ENCODE results near the gene HSPBAP1. TPM values are rescaled to one million over a fixed set of nuclear protein-coding genes. Genes with fewer than 3 reads are reported as not detected.
"Not testable (repeated sequence)": the region's sequence is repeated elsewhere in the genome, so short reads cannot be mapped to it uniquely, and the experiment has no call there.

The HSPBAP1 gene
- total RNA-seq, 4 donors from 2014 or later: 12.4 to 17.3 (median 15.8) TPM

GRCh38 chr3:122725106-122725505 lies 68.5 kb downstream of the HSPBAP1 start:
- Histone ChIP-seq H3K36me3 (peaks cover 1 to 11% of the 10 kb centered on the region in 2 donors), H3K27ac (no peak overlapping the region), H3K4me3 (replicated peaks in 1 of 3) (no peak overlapping the region), H3K27me3 (no peaks in the 10 kb centered on the region), H3K4me1 (no peaks in the 10 kb centered on the region), H3K9me3 (no peaks in the 10 kb centered on the region)
- no peak for DNase-seq
- no peak for TF ChIP-seq POLR2A (IDR thresholded peaks at IDR 0.05)
- TF ChIP-seq CTCF (IDR thresholded peaks at IDR 0.05): no peak
- WGBS, 2 donors: 94 to 98% methylated on average over 20 of the region's 20 CpGs
- intact Hi-C loops (cut with DNase I): no loop called here

GRCh38 chr3:122719273-122719921 lies 74.2 kb downstream of the HSPBAP1 start:
- H3K4me3 ChIP-seq (replicated peaks in 1 of 3): no peak overlapping the region
- TF ChIP-seq POLR2A (IDR thresholded peaks at IDR 0.05) (no peak), CTCF (IDR thresholded peaks at IDR 0.05) (no peak)
- no peaks in the 10 kb centered on the region for H3K9me3 ChIP-seq
- H3K27me3 ChIP-seq: no peaks in the 10 kb centered on the region
- H3K27ac ChIP-seq: no peak overlapping the region
- no peaks in the 10 kb centered on the region for H3K4me1 ChIP-seq
- intact Hi-C loops (cut with DNase I): no loop called here
- no peak for DNase-seq
- WGBS, 2 donors: 81 to 84% methylated on average over 3 of the region's 3 CpGs
- peaks cover 43% of the 10 kb centered on the region in 2 donors for H3K36me3 ChIP-seq

DNA sequence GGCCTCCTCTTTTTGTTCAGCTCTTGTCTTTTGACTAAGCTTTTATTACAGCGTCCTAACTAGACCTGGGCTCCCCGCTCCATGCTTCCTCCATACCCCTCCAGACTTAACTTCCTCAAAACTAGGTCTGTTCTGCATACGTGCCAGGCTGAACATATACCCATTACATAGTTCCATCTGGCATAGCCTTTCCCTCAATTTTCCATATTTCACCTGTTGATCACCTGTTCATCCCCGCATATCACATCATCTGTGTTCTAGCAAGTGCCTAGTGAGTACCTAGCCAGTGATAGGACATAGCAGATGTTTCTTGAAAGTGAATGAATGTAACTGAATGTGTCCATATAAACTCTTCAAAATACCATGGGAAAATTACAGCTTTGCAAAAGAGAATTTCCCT lies 77.0 kb downstream of the HSPBAP1 start:
- Histone ChIP-seq H3K36me3 (peaks cover 56 to 62% of the 10 kb centered on the region in 2 donors), H3K27me3 (no peaks in the 10 kb centered on the region), H3K4me3 (replicated peaks in 1 of 3) (no peak overlapping the region), H3K27ac (no peak overlapping the region), H3K9me3 (no peaks in the 10 kb centered on the region), H3K4me1 (no peaks in the 10 kb centered on the region)
- 83 to 97% methylated on average over 4 of the region's 4 CpGs for WGBS, 2 donors
- TF ChIP-seq CTCF (IDR thresholded peaks at IDR 0.05) (no peak), POLR2A (IDR thresholded peaks at IDR 0.05) (no peak)
- intact Hi-C loops (cut with DNase I): no loop called here
- no peak for DNase-seq

DNA sequence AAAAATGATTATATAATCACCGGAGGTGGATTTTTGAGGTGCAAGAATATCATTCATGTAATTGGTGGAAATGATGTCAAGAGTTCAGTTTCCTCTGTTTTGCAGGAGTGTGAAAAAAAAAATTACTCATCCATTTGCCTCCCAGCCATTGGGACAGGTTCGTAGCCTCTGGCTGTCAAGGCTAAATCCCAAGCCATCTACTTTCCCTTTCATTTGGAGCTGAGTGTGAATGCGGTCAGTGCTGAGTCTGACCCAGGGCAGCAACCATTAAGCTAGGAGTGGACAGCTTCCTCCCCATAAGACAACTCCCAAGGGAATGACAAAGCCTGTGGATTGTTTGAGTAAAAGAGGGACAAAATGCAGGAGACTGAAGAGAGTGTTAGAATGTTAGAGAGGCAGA lies 79.4 kb downstream of the HSPBAP1 start:
- no peaks in the 10 kb centered on the region for H3K9me3 ChIP-seq
- TF ChIP-seq CTCF (IDR thresholded peaks at IDR 0.05): no peak
- TF ChIP-seq POLR2A (IDR thresholded peaks at IDR 0.05): no peak
- peaks cover 49 to 52% of the 10 kb centered on the region in 2 donors for H3K36me3 ChIP-seq
- H3K4me1 ChIP-seq: no peaks in the 10 kb centered on the region
- no peaks in the 10 kb centered on the region for H3K27me3 ChIP-seq
- intact Hi-C loops (cut with DNase I): no loop called here
- H3K27ac ChIP-seq: no peak overlapping the region
- no peak for DNase-seq
- 78 to 85% methylated on average over 3 of the region's 3 CpGs for WGBS, 2 donors
- H3K4me3 ChIP-seq (replicated peaks in 1 of 3): no peak overlapping the region

DNA sequence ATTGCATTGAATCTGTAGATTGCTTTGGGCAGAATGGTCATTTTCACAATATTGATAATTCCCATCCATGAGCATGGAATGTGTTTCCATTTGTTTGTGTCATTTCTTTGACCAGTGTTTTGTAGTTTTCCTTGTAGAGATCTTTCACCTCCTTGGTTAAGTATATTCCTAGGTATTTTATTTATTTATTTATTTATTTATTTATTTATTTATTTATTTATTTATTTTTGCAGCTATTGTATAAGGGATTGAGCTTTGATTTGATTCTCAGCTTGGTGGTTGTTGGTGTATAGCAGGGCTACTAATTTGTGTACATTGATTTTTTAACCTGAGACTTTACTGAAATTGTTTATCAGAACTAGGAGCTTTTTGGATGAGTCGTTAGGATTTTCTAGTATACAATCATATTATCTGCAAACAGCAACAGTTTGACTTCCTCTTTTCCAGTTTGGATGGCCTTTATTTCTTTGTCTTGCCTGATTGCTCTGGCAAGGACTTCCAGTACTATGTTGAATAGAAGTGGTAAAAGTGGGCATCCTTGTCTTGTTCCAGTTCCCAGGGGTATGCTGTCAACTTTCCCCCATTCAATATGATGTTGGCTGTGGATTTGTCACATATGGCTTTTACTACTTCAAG lies 82.9 kb downstream of the HSPBAP1 start:
- H3K27ac ChIP-seq; H3K27me3 ChIP-seq; H3K4me3 ChIP-seq (replicated peaks in 1 of 3); H3K4me1 ChIP-seq; DNase-seq; H3K9me3 ChIP-seq; intact Hi-C loops (cut with DNase I): not testable (repeated sequence)
- WGBS, 2 donors: 95 to 98% methylated on average over 1 of the region's 1 CpG
- H3K36me3 ChIP-seq: peaks cover 24 to 25% of the 10 kb centered on the region in 2 donors
